Parathyroid adenoma (tissue), 2 donors: ENCODE data around the gene TAS2R13.

ENCODE experiments used
- H2AFZ ChIP-seq: fragments of 300-600 bp; sonication (generic); one replicate; pipeline ENCODE4 v1.7.0; 2017; ENCODE audit warnings: antibody characterized with exemption, mild to moderate bottlenecking
- H3K27ac ChIP-seq: fragments of 300-600 bp; sonication (generic); one replicate; pipeline ENCODE4 v1.7.0; 2017
- H3K27me3 ChIP-seq: fragments of 300-600 bp; sonication (generic); one replicate; pipeline ENCODE4 v1.7.0; 2017; ENCODE audit warnings: low read length; ENCODE audit not compliant: control insufficient read depth, insufficient read depth
- H3K36me3 ChIP-seq: fragments of 300-600 bp; sonication (generic); one replicate; pipeline ENCODE4 v1.7.0; 2017; ENCODE audit warnings: low read length; ENCODE audit not compliant: control insufficient read depth, insufficient read depth
- H3K4me1 ChIP-seq: fragments of 300-600 bp; sonication (generic); one replicate; pipeline ENCODE4 v1.7.0; 2017; ENCODE audit warnings: control low read depth
- H3K4me2 ChIP-seq: fragments of 300-600 bp; sonication (generic); one replicate; pipeline ENCODE4 v1.7.0; 2017; ENCODE audit warnings: low read length
- H3K4me3 ChIP-seq: fragments of 300-600 bp; sonication (generic); one replicate; pipeline ENCODE4 v1.7.0; 2017; ENCODE audit warnings: low read depth, low read length
- H3K79me2 ChIP-seq: fragments of 300-600 bp; sonication (generic); one replicate; pipeline ENCODE4 v1.7.0; 2017; ENCODE audit warnings: control low read depth
- H3K9ac ChIP-seq: fragments of 300-600 bp; sonication (generic); one replicate; pipeline ENCODE4 v1.7.0; 2017; ENCODE audit warnings: mild to moderate bottlenecking
- H3K9me3 ChIP-seq: fragments of 300-600 bp; sonication (generic); one replicate; pipeline ENCODE4 v1.7.0; 2017; ENCODE audit warnings: low read length; ENCODE audit not compliant: control insufficient read depth
- TF ChIP-seq, protein P1 (sequence below): fragments of 300-600 bp; sonication (generic); IDR thresholded peaks from one replicate; pipeline ENCODE4 v1.7.0; 2017; ENCODE audit warnings: antibody characterized with exemption, mild to moderate bottlenecking
- donor health status: primary hyperparathyroidism.

Gene TAS2R13

DNA sequence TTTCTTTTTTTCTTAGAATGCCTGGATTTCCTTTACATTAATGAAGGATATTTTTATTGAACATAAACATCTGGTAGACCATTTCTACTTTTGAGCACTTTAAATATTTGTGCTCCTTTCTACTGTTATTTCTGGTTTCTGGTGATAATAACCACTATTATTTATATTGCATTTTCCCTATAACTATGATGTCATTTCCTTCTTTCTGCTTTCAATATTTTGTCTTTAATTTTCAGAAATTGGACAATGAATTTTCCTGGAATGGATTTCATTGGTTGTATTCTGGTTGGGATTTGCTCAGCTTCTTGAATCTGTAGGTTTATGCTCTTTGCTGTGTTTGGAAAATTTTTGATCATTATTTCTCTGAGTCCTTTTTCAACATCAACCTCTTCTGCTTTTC lies 20.1 kb downstream of the TAS2R13 start:
- Histone ChIP-seq H3K27me3 (no peaks in the 10 kb centered on the region), H3K36me3 (no peaks in the 10 kb centered on the region), H3K9ac (no peak overlapping the region), H2AFZ (no peak overlapping the region), H3K4me2 (no peak overlapping the region), H3K4me1 (peaks cover 5% of the 10 kb centered on the region), H3K27ac (no peak overlapping the region), H3K79me2 (no peaks in the 10 kb centered on the region), H3K9me3 (no peaks in the 10 kb centered on the region), H3K4me3 (no peak overlapping the region)
- TF ChIP-seq, protein P1, sequence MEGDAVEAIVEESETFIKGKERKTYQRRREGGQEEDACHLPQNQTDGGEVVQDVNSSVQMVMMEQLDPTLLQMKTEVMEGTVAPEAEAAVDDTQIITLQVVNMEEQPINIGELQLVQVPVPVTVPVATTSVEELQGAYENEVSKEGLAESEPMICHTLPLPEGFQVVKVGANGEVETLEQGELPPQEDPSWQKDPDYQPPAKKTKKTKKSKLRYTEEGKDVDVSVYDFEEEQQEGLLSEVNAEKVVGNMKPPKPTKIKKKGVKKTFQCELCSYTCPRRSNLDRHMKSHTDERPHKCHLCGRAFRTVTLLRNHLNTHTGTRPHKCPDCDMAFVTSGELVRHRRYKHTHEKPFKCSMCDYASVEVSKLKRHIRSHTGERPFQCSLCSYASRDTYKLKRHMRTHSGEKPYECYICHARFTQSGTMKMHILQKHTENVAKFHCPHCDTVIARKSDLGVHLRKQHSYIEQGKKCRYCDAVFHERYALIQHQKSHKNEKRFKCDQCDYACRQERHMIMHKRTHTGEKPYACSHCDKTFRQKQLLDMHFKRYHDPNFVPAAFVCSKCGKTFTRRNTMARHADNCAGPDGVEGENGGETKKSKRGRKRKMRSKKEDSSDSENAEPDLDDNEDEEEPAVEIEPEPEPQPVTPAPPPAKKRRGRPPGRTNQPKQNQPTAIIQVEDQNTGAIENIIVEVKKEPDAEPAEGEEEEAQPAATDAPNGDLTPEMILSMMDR: no peak

DNA sequence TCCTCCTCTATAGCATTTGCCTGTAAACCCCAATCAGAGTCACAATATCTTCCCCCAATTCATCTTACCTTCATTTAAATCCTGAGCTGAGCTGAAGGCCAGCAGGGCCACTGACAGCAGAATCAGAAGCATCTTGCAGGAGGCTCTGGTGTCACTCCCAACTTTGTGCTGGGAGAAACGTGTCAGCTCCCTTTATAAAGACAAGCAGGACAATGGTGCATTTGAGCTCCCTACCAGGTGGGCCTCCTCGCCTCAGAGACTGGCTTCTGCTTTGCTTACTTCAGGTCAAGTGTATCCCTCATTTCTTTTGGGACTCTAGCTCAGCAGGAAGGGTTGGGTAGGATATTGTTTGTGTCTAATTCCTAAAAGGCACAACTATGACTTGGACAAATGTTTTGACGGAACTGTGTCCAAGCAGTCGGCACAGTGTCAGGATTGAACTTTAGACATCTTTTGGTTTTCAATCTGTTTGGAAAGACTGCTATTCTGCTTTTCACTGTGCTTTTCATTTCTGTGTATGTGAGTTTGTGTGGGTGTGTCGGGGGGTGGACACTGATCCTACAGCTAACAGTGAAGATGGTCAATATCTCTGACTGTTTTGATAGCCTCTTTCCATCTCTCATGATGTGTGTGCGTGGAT lies 25.2 kb downstream of the TAS2R13 start, which contains the start of gene PRH1:
Gene PRH1 (minus strand): TSS at position 170 of the 640 bp plus-strand sequence. CDS start 38 bp downstream, at position 132.
- Histone ChIP-seq H3K36me3 (no peaks in the 10 kb centered on the region), H3K4me3 (no peak within 1 kb of the TSS), H3K4me2 (no peak within 1 kb of the TSS), H2AFZ (no peak within 1 kb of the TSS), H3K27me3 (no peaks in the 10 kb centered on the region), H3K9ac (no peak within 1 kb of the TSS), H3K27ac (no peak within 1 kb of the TSS), H3K9me3 (no peaks in the 10 kb centered on the region), H3K4me1 (peaks cover 5% of the 10 kb centered on the region), H3K79me2 (no peaks in the 10 kb centered on the region)
- TF ChIP-seq, protein P1: no peak

DNA sequence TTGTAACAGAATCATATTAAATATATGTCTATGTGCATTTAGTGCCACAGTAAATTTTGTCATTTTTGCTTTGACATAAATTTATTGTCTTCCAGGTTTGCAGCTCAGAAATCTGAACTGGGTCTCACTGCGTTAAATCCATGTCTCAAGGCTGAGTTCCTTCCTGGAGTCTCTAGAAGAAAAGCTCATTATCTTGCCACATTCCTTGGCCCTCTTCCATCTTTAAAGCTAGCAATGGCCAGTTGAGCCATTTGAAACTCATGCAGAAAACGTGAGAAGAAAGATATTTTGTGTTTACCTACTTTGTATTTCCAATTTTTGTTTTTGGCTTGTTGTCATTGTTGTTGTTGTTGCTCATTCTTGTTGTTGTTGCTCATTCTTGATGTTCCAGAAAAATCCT lies 36.0 kb downstream of the TAS2R13 start:
- Histone ChIP-seq H3K27me3 (no peaks in the 10 kb centered on the region), H3K4me2 (no peak overlapping the region), H3K27ac (no peak overlapping the region), H3K9ac (no peak overlapping the region), H3K36me3 (no peaks in the 10 kb centered on the region), H3K4me3 (no peak overlapping the region), H3K79me2 (no peaks in the 10 kb centered on the region), H3K4me1 (no peaks in the 10 kb centered on the region), H3K9me3 (no peaks in the 10 kb centered on the region), H2AFZ (no peak overlapping the region)
- TF ChIP-seq, protein P1: no peak

DNA sequence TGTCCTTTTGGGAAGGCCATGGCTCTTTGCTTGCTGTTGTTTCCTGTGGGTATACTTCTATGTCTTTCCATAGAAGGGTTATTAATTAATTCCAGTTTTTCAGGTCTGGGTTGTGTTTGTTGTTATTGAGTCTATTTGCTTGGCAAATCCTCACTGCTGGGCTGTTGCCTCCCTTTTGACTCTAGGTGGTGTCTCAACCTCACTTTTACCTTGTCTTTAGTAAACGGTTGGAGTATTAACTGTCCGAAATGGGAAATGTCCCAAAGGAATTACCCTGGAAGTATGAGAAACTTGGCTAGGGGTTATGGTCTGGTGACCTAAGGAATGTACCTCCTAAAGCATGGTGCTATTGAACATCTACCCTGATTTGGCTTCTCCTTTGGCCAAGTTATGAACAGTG lies 42.0 kb downstream of the TAS2R13 start:
- Histone ChIP-seq H3K4me3 (no peak overlapping the region), H3K27me3 (no peaks in the 10 kb centered on the region), H3K79me2 (no peaks in the 10 kb centered on the region), H3K4me1 (no peaks in the 10 kb centered on the region), H3K9me3 (no peaks in the 10 kb centered on the region), H3K4me2 (no peak overlapping the region), H3K36me3 (no peaks in the 10 kb centered on the region), H2AFZ (no peak overlapping the region), H3K27ac (no peak overlapping the region), H3K9ac (no peak overlapping the region)
- TF ChIP-seq, protein P1: no peak
